Measurements from ENCODE around the gene UBXN7.
"Not testable (repeated sequence)": the region's sequence is repeated elsewhere in the genome, so short reads cannot be mapped to it uniquely, and the experiment has no call there.

UBXN7 gene

DNA sequence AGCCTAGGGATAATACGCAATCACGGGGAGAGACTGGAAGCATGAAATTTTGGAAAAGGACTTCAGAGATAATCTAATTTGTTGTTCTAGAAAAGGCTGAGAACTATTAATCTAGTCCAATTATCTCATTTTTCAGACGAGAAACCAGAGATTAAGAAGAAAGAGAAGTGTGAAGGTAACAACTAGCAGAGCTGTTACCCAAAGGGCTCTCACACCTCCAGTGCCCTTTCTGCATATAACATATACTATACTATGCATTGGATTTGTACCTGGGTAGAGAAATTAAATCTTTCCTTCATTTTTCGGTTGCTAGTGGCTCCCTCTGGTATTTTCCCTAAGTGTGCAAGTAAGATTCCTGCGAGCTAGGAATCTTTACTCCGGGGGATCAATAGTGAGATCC is 80.7 kb downstream of the UBXN7 start:
- DNase-seq, result no peak

DNA sequence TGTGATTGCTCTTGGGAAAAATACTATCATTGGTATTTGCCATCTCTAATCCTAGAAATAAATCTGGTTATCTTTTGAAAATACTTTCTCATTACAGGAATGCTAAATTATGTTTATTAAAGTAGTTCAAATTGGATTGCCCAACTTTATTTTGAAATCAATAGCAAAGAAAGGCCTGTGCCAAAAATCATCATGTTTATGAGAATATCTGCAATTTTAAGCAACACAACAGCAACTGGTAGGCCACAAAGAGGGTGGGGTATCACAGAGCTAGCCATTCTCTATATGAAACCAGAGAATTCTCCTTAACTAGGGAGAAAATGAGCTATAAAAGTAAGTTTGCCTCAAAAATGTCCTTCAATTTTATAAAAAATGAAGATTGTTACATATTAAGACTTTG is 82.2 kb downstream of the UBXN7 start:
- no peak for DNase-seq

DNA sequence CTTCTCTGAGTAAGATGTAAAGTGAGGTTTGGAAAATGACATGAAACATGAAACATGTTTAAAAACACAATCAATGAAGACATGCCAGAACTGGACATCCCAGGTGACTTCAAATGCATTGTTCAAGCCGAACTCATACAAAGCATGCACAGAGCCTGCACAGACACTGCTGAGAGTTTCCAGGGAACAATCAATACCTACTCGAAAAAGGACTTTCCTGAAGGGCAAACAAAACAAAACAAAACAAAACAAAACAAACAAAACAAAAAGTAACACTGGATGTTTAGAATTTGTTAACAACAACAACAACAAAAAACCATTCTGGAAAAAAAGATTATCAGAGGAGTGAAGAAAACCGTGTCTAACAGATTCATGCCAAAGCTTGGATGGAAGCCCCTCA is 83.5 kb downstream of the UBXN7 start:
- DNase-seq, result no peak

GRCh38 chr3:196344663-196345062 is 87.6 kb downstream of the UBXN7 start:
- DNase-seq, result no peak

- not testable (repeated sequence) for DNase-seq
Observed at GRCh38 chr3:196343917-196344316, 88.3 kb downstream of the UBXN7 start.

DNA sequence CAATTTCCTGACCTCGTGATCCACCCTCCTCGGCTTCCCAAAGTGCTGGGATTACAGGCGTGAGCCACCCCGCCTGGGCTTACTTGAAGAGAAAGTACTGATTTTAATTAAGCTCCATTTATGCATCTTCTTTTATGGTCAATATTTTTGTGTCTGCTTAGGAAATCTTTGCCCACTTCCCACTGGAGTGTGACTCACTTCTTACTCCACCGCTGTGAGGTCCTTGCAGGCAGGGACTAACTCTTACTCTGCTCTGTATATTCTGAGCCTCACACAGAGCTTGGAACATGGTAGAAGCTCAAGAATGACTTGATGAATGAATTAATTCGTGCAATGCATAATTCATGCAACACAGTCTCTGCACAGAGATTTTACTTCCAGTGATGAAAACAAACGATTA is 91.1 kb downstream of the UBXN7 start:
- DNase-seq, result no peak

- DNase-seq, result no peak
Observed at GRCh38 chr3:196340466-196340865, 91.8 kb downstream of the UBXN7 start.

GRCh38 chr3:196339493-196340254 is 92.6 kb downstream of the UBXN7 start:
- DNase-seq, result no peak

DNA sequence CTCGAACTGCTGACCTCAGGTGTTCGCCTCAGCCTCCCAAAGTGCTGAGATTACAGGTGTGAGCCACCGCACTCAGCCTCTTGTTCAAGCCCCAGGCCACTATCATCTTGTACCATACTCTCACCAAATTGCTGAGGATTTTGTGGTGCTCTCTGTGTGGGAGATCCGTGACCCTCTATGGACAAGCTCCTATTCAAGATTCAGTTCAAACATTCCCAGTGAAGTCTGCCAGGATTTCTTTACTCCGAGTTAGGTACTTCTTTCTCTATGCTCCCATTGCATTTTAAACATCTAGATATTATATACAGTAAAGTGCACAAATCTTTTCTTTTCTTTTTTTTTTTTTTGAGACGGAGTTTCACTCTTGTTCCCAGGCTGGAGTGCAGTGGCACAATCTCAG is 93.2 kb downstream of the UBXN7 start:
- no peak for DNase-seq

- no peak for DNase-seq
Observed at GRCh38 chr3:196336319-196337145, 95.7 kb downstream of the UBXN7 start.

DNA sequence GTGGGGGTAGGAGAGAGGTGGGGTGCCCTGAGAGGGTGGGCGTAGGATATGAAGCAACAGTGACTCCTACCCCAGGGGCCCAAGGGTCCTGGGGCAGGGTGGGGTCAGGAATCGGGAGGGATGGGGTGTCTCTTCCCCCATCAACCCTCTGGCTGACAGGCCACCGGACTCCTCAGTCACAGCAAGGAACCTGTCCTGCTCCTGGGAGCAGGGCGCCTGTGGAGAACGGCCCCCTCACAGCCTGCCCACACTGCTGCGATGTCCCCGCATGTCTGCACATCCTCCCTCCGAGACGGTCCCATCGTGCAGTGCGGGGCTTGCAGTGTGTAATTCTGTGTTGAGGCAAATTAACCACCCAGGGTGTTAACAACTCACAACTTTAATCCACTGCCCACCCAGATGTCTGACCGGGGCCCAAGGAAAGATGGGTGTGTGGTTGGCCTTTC is 96.7 kb downstream of the UBXN7 start:
- DNase-seq, result no peak

DNA sequence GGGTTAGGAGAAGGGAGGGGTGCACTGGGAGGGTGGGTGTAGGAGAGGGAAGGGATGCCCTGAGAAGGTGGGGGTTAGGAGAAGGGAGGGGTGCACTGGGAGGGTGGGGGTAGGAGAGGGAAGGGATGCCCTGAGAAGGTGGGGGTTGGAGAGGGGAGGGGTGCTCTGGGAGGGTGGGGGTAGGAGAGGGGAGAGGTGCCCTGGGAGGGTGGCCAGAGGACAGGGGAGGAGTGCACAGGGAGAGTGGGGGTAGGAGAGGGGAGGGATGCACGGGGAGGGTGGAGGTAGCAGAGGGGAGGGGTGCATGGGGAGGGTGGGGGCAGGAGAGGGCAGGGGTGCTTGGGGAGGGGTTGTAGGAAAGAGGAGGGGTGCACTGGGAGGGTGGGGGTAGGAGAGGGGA is 97.2 kb downstream of the UBXN7 start:
- DNase-seq, result no peak

GRCh38 chr3:196332168-196332567 is 100.1 kb downstream of the UBXN7 start:
- DNase-seq, result peak; percentile 40

DNA sequence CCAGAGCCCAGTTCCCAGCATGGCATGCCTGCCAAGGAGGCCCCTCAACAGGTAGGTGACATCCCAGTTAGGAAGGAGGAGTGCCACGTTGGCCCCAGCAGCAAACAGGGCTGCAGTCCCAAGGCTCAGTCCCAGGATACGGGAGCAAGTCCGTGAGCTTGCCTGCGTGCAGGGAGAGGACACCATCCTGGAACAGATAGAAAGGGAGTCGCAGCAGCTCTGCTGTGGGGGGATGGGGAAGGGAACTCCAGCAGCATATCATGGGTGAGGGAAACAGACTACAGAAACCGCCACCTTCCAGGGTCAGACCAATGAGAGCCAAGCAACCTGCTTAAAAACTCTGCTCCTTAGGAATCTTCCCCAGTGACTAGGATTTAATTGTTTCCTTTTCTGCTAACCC is 104.8 kb downstream of the UBXN7 start:
- no peak for DNase-seq

- no peak for DNase-seq
Observed at GRCh38 chr3:196326936-196327335, 105.3 kb downstream of the UBXN7 start.

DNA sequence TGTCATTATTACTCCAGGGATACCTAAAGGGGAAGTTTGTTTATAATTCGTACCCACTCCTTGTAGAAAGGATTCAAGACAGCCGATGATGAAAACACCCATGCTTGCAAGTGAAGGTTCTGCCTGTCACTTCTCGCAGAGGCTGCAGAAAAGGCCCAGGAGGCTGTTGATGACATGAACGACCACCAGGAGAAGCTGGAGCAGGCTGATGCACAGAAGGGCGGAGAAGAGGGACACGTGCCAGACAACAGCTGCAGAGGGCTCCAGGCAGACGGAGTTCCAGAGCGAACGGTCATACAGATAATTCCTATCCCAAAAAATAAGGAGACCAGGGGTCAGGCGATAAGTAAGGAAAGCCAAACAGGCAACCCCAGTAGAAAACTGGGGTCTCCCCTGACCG is 108.5 kb downstream of the UBXN7 start:
- DNase-seq, result no peak

GRCh38 chr3:196323016-196323415 is 109.2 kb downstream of the UBXN7 start:
- DNase-seq, result no peak

DNA sequence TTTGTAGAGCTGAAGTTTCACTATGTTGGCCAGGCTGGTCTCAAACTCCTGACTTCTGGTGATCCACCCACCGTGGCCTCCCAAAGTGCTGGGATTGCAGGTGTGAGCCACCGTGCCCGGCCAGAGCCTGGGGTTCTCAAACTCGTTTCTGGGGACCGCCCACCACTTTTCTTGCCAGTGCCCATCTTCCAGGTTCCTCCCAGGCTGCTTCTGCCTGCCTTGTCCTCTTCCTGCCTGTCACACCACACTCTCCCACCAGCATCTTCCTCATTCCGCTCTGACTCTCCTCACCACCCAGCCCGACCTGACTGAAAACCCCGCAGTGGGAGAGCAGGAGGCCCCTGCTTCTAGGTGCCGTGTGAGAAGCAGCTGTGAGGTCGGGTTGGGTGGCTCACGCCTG is 111.1 kb downstream of the UBXN7 start:
- DNase-seq, result no peak

GRCh38 chr3:196320137-196320536 is 112.1 kb downstream of the UBXN7 start:
- DNase-seq, result no peak

DNA sequence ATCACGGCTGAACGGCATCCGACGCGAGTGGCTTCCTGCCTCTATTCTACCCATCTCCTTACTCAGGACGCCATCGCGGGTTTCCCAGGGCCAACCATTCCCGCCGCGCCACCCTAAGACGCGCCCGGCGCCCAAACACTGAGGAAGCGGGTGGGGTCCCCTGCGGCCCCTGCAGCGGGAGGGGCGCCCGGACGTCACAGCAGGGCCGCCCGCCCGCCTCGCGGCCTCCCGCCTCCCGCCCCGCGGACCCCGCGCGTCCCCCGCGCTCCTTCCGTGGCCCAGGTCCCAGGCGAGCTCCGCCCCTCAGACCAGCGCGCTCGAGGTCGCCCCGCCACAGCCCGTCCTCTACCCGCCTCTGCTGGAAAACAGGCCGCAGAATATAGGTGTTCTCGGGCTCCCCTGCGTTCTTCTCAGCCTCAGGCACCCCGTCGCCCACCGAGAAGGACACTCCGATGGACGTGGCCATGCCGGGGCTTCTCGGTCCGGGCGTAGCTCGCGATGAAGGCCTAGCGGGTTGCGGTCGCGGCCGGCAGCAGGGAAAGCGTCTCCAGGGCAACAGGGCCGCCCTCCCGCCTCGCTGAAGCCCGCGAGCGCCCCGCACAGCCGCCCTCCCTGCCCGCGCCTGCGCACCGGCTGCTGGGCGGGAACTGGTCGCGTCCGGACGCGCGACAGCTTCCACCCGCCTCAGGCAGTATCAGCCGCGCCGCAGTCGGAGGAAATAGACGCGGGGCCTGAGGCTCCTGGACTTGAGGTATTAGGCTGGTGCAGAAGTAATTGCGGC is 114.3 kb downstream of the UBXN7 start, which contains the start of gene DYNLT2B:
Gene DYNLT2B (minus strand): TSS at position 554 of the 781 bp plus-strand sequence. CDS start 88 bp downstream, at position 466.
- peak; percentile 87 for DNase-seq

GRCh38 chr3:196316799-196317686 is 115.2 kb downstream of the UBXN7 start:
- not testable (repeated sequence) for DNase-seq

- no peak for DNase-seq
Observed at GRCh38 chr3:196315821-196316220, 116.4 kb downstream of the UBXN7 start.

All from NCI-H1092 (cell line).